ENCODE data around the gene PASK.

Gene PASK

GRCh38 chr2:241063093-241063551 is 86.2 kb downstream of the PASK start:
- Histone ChIP-seq H3K27ac (ENCODE audit: low read depth, low read length) (no peak overlapping the region), H3K4me3 (ENCODE audit: low read depth, low read length) (no peak overlapping the region), H3K9ac (ENCODE audit: low read depth, low read length) (no peak overlapping the region), H3K4me1 (ENCODE audit: control insufficient read depth, insufficient read depth, low read length) (peaks cover 6% of the 10 kb centered on the region; the same call in 1 of the 2 replicates), H3K27me3 (ENCODE audit: control insufficient read depth, insufficient read depth, low read length) (no peaks in the 10 kb centered on the region), H3K36me3 (ENCODE audit: control insufficient read depth, insufficient read depth, low read length) (no peaks in the 10 kb centered on the region), H3K9me3 (ENCODE audit: control insufficient read depth, insufficient read depth, low read length) (no peaks in the 10 kb centered on the region)

GRCh38 chr2:241062389-241063092 is 86.7 kb downstream of the PASK start:
- peaks cover 6% of the 10 kb centered on the region; the same call in 1 of the 2 replicates for H3K4me1 ChIP-seq (ENCODE audit: control insufficient read depth, insufficient read depth, low read length)
- no peak overlapping the region for H3K9ac ChIP-seq (ENCODE audit: low read depth, low read length)
- no peaks in the 10 kb centered on the region for H3K36me3 ChIP-seq (ENCODE audit: control insufficient read depth, insufficient read depth, low read length)
- H3K27me3 ChIP-seq (ENCODE audit: control insufficient read depth, insufficient read depth, low read length): no peaks in the 10 kb centered on the region
- no peaks in the 10 kb centered on the region for H3K9me3 ChIP-seq (ENCODE audit: control insufficient read depth, insufficient read depth, low read length)
- no peak overlapping the region for H3K27ac ChIP-seq (ENCODE audit: low read depth, low read length)
- no peak overlapping the region for H3K4me3 ChIP-seq (ENCODE audit: low read depth, low read length)

GRCh38 chr2:241061275-241061674 is 88.0 kb downstream of the PASK start:
- no peak overlapping the region for H3K4me3 ChIP-seq (ENCODE audit: low read depth, low read length)
- H3K9ac ChIP-seq (ENCODE audit: low read depth, low read length): no peak overlapping the region
- peaks cover 6% of the 10 kb centered on the region; the same call in 1 of the 2 replicates for H3K4me1 ChIP-seq (ENCODE audit: control insufficient read depth, insufficient read depth, low read length)
- H3K9me3 ChIP-seq (ENCODE audit: control insufficient read depth, insufficient read depth, low read length): no peaks in the 10 kb centered on the region
- H3K27me3 ChIP-seq (ENCODE audit: control insufficient read depth, insufficient read depth, low read length): no peaks in the 10 kb centered on the region
- no peaks in the 10 kb centered on the region for H3K36me3 ChIP-seq (ENCODE audit: control insufficient read depth, insufficient read depth, low read length)
- H3K27ac ChIP-seq (ENCODE audit: low read depth, low read length): no peak overlapping the region

Measured in HUES48 (cell line).